OCI-LY3 (cell line): Measurements from ENCODE around the gene TRABD2B.

Experiments
- CTCF ChIP-seq: fragments of 200-600, 300-600 bp; sonication (generic); IDR thresholded peaks from 2 replicates; pipeline ENCODE4 v1.5.1; 2014; ENCODE audit warnings: antibody characterized with exemption, low read length, low read depth
- EZH2phosphoT487 ChIP-seq: fragments of 200-600 bp; shearing (Covaris generic); IDR thresholded peaks from 2 replicates; pipeline ENCODE4 v1.6.1; 2018; ENCODE audit warnings: antibody characterized with exemption, mixed run types, low read depth

- TF ChIP-seq CTCF (no peak), EZH2phosphoT487 (no peak)
These were observed 272.1 kb downstream of the TRABD2B start for GRCh38 chr1:47725000-47725473.
